ENCODE measurements around the gene RHOT2. TPM values are rescaled to one million over a fixed set of nuclear protein-coding genes. Genes with fewer than 3 reads are reported as not detected.

Gene RHOT2
- total RNA-seq, 1 donor from 2014 or later = 17.9 TPM

- DNase-seq (ENCODE audit: low spot score in 2 of 2) (no peak), FAIRE-seq (no peak)
Measured at GRCh38 chr16:721765-722540, 54.0 kb downstream of the RHOT2 start.

- no peak for FAIRE-seq
Measured at GRCh38 chr16:722835-723633, 55.1 kb downstream of the RHOT2 start.

GRCh38 chr16:723695-724094 lies 55.8 kb downstream of the RHOT2 start:
- FAIRE-seq = no peak
- no peak for DNase-seq (ENCODE audit: low spot score in 2 of 2)

More at GRCh38 chr16:722835-723633, 55.1 kb downstream of the RHOT2 start:
- no peak for DNase-seq (ENCODE audit: low spot score in 2 of 2)

Other genes starting within 250 kb of the RHOT2 start
- gene RAB11FIP3, start 242.5 kb upstream of the RHOT2 start, total RNA-seq = 26.5 TPM
- gene CAPN15, start 140.4 kb upstream of the RHOT2 start, total RNA-seq = 7.3 TPM
- not detected for gene PRR35, start 107.7 kb upstream of the RHOT2 start, total RNA-seq
- gene NHLRC4, start 101.1 kb upstream of the RHOT2 start, total RNA-seq = 0.41 TPM
- gene PIGQ, start 98.2 kb upstream of the RHOT2 start, total RNA-seq = 16.7 TPM
- 25.3 TPM for gene RAB40C, start 78.1 kb upstream of the RHOT2 start, total RNA-seq
- 0.41 TPM for gene WFIKKN1, start 37.1 kb upstream of the RHOT2 start, total RNA-seq
- 31.8 TPM for gene METTL26, start 31.8 kb upstream of the RHOT2 start, total RNA-seq
- gene MCRIP2, start 26.3 kb upstream of the RHOT2 start, total RNA-seq = 9.8 TPM
- 8.2 TPM for gene WDR90, start 18.8 kb upstream of the RHOT2 start, total RNA-seq
- 2.0 TPM for gene RHBDL1, start 7.5 kb downstream of the RHOT2 start, total RNA-seq
- 77.5 TPM for gene STUB1, start 12.3 kb downstream of the RHOT2 start, total RNA-seq
- gene JMJD8, start 16.2 kb downstream of the RHOT2 start, total RNA-seq = 10.2 TPM
- 2.9 TPM for gene WDR24, start 22.3 kb downstream of the RHOT2 start, total RNA-seq
- 4.5 TPM for gene FBXL16, start 37.7 kb downstream of the RHOT2 start, total RNA-seq
- 23.6 TPM for gene METRN, start 47.0 kb downstream of the RHOT2 start, total RNA-seq
- gene ANTKMT, start 53.0 kb downstream of the RHOT2 start, total RNA-seq = 13.0 TPM
- gene CCDC78, start 58.3 kb downstream of the RHOT2 start, total RNA-seq = 4.5 TPM
- 11.4 TPM for gene HAGHL, start 59.0 kb downstream of the RHOT2 start, total RNA-seq
- gene CIAO3, start 72.9 kb downstream of the RHOT2 start, total RNA-seq = 50.1 TPM
- not detected for gene MSLN, start 92.6 kb downstream of the RHOT2 start, total RNA-seq
- gene RPUSD1, start 120.2 kb downstream of the RHOT2 start, total RNA-seq = 12.6 TPM
- gene CHTF18, start 120.5 kb downstream of the RHOT2 start, total RNA-seq = 9.8 TPM
- gene GNG13, start 132.6 kb downstream of the RHOT2 start, total RNA-seq = not detected